Measurements from ENCODE around the gene GAPVD1.
A peak's percentile ranks its signal among the peaks of the same experiment; 100 is the strongest.

The GAPVD1 gene

DNA sequence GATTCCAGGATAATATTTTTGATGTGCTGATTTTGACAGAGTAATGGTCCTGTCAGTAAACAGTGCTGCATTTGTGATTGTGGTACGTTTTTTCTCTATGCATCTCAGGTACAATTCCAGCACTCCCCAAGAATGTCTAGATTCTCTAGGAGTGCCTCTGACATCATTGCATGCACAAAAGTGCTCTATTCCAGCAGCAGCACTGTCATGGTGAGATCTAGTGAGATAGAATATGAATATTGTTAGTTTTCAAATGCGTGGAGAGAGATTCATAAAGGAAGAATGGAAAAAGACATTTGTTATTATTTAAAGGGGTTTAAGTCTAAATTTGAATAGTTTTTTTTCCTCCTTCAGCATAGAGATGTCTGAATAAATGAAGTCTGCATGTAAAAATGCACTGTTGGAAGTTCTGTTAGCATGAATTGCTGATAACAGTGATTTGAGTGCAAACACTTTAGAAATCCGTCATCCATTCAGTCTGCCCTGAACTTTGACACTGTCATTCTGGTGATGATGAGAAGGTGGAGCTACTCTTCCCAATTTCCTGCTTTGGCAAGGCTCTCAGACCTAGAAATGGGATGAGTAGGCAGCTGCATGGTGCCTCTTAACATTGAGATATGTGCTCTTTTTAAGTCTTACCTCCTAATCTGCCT lies 84.6 kb downstream of the GAPVD1 start:
- Mint-ChIP-seq H3K36me3 (ENCODE audit: low read depth) (peaks cover 54% of the 10 kb centered on the region), H3K4me1 (no peaks in the 10 kb centered on the region), H3K27ac (no peak overlapping the region), H3K27me3 (ENCODE audit: low read depth) (no peaks in the 10 kb centered on the region), H3K9me3 (peaks cover 12% of the 10 kb centered on the region), H3K4me3 (no peak overlapping the region)
- TF ChIP-seq, protein P1, sequence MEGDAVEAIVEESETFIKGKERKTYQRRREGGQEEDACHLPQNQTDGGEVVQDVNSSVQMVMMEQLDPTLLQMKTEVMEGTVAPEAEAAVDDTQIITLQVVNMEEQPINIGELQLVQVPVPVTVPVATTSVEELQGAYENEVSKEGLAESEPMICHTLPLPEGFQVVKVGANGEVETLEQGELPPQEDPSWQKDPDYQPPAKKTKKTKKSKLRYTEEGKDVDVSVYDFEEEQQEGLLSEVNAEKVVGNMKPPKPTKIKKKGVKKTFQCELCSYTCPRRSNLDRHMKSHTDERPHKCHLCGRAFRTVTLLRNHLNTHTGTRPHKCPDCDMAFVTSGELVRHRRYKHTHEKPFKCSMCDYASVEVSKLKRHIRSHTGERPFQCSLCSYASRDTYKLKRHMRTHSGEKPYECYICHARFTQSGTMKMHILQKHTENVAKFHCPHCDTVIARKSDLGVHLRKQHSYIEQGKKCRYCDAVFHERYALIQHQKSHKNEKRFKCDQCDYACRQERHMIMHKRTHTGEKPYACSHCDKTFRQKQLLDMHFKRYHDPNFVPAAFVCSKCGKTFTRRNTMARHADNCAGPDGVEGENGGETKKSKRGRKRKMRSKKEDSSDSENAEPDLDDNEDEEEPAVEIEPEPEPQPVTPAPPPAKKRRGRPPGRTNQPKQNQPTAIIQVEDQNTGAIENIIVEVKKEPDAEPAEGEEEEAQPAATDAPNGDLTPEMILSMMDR (IDR thresholded peaks at IDR 0.05; ENCODE audit: unreplicated experiment in 3 of 3): no peak

DNA sequence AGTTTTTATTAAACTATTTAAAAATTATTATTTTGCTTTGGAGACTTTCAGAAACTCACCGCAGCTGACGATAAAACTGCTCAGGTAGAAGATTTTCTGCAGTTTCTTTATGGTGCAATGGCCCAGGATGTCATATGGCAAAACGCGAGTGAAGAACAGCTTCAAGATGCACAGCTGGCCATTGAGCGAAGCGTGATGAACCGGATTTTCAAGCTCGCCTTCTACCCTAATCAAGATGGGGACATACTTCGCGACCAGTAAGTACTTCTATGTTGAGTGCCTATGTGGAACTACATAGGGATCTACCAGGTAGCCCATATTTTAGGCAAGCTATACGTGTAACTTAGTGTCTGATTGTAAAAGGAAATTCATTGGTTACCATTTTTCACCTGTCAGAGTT lies 94.0 kb downstream of the GAPVD1 start:
- H3K27me3 Mint-ChIP-seq (ENCODE audit: low read depth): no peaks in the 10 kb centered on the region
- peaks cover 11% of the 10 kb centered on the region for H3K4me1 Mint-ChIP-seq
- no peak overlapping the region for H3K4me3 Mint-ChIP-seq
- peaks cover 79% of the 10 kb centered on the region for H3K36me3 Mint-ChIP-seq (ENCODE audit: low read depth)
- peaks cover 14% of the 10 kb centered on the region for H3K9me3 Mint-ChIP-seq
- H3K27ac Mint-ChIP-seq: no peak overlapping the region
- TF ChIP-seq, protein P1 (IDR thresholded peaks at IDR 0.05; ENCODE audit: unreplicated experiment in 3 of 3): no peak

DNA sequence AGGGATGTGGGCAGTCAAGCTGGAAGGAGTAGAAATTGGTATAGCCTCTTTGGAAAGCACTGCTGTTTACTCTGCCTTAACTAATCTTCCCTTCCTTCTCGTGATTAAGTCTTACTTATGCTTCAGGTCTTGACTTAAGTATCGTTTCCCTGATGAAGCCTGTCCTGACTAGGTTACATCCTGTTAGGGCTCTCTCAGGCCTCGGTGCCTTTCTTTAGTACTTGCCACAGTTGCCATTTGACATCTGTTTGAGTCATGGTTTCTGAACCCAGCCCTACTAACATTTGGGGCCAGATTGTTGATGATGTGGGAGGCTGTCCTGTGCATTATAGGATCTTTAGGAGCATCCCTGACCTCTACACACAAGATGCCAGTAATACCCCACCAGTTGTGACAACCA lies 94.4 kb downstream of the GAPVD1 start:
- no peaks in the 10 kb centered on the region for H3K27me3 Mint-ChIP-seq (ENCODE audit: low read depth)
- H3K9me3 Mint-ChIP-seq: peaks cover 10% of the 10 kb centered on the region
- peaks cover 11% of the 10 kb centered on the region for H3K4me1 Mint-ChIP-seq
- no peak overlapping the region for H3K27ac Mint-ChIP-seq
- H3K36me3 Mint-ChIP-seq (ENCODE audit: low read depth): peaks cover 75% of the 10 kb centered on the region
- TF ChIP-seq, protein P1 (IDR thresholded peaks at IDR 0.05; ENCODE audit: unreplicated experiment in 3 of 3): no peak
- no peak overlapping the region for H3K4me3 Mint-ChIP-seq

DNA sequence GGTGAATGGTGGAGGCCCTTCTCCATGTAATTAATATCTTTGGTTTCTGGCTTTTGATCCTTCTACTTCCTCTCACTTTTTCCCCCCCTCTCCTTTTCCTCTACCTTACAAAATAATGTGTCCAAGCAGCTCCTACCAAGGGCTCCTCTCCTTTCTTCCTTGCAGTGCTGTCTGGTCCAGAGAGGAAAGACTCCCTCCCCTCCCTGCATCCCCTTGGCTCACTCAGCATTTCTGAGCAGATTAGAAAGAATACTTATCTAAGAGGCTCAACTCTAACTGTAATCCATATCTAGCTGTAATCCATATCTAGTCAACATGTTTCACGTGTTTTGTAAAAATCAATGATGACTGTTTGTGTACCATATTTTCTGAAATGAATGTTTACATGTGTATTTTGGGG lies 97.4 kb downstream of the GAPVD1 start:
- H3K27ac Mint-ChIP-seq: peak overlapping the region in 1 of 3 experiments; percentile 16
- no peaks in the 10 kb centered on the region for H3K27me3 Mint-ChIP-seq (ENCODE audit: low read depth)
- TF ChIP-seq, protein P1 (IDR thresholded peaks at IDR 0.05; ENCODE audit: unreplicated experiment in 3 of 3): no peak
- H3K4me1 Mint-ChIP-seq: peaks cover 14% of the 10 kb centered on the region
- H3K4me3 Mint-ChIP-seq: no peak overlapping the region
- no peaks in the 10 kb centered on the region for H3K9me3 Mint-ChIP-seq
- H3K36me3 Mint-ChIP-seq (ENCODE audit: low read depth): peaks cover 62% of the 10 kb centered on the region

DNA sequence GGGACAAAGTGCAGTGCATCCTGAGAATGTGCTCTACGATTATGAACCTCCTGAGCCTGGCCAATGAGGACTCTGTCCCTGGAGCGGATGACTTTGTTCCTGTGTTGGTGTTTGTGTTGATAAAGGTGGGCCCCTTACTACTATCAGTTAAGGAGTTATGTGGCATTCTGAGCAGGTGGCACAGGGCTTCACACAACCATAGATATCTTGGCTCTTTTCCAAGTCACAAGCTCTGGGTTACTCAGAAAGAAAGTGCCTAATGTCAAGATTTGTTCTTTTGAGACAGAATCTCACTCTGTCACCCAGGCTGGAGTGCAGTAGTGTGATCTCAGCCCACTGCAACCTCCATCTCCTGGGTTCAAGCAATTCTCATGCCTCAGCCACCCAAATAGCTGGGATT lies 99.0 kb downstream of the GAPVD1 start:
- H3K4me3 Mint-ChIP-seq: no peak overlapping the region
- peaks cover 66% of the 10 kb centered on the region for H3K36me3 Mint-ChIP-seq (ENCODE audit: low read depth)
- H3K9me3 Mint-ChIP-seq: no peaks in the 10 kb centered on the region
- H3K27ac Mint-ChIP-seq: no peak overlapping the region
- TF ChIP-seq, protein P1 (IDR thresholded peaks at IDR 0.05; ENCODE audit: unreplicated experiment in 3 of 3): no peak
- H3K27me3 Mint-ChIP-seq (ENCODE audit: low read depth): no peaks in the 10 kb centered on the region
- peaks cover 14% of the 10 kb centered on the region for H3K4me1 Mint-ChIP-seq

DNA sequence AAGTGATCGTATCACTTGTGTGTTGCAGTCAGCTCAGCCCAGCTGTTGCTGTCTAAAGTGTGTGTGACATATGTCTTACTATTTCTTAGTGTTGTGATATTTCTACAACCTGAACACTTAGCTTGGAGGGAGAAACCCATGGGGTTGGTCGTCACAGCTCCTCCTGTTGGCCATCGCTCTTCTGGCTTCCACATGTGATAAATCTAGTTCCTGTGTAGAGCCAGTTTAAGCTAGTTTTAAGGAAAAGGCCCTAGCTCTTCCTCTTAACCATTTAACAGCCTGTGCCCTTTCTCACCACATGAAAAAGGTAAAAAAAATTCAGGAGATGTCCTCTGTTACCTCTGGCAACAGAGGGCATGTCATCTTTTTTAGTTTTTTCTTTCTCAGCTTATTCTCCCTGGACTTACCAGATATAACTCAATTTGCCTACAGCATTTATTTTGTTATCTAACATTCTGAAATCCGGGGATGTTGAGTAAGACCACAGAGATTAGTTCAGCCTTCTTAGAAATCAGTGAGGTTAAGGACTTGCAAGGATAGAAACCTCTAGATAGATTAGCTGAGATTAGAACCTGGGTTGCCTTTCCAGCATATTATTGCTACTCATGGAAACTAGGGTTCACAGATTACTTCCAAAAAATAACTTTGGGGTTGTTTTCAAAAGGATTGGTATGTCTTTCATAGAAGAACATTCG lies 100.4 kb downstream of the GAPVD1 start:
- H3K36me3 Mint-ChIP-seq (ENCODE audit: low read depth): peaks cover 55% of the 10 kb centered on the region
- TF ChIP-seq, protein P1 (IDR thresholded peaks at IDR 0.05; ENCODE audit: unreplicated experiment in 3 of 3): peak in 1 of 3 experiments; percentile 13
- H3K27ac Mint-ChIP-seq: no peak overlapping the region
- H3K9me3 Mint-ChIP-seq: no peaks in the 10 kb centered on the region
- peaks cover 14% of the 10 kb centered on the region for H3K4me1 Mint-ChIP-seq
- no peaks in the 10 kb centered on the region for H3K27me3 Mint-ChIP-seq (ENCODE audit: low read depth)
- H3K4me3 Mint-ChIP-seq: no peak overlapping the region

All from nephron (organoid).